Activated CD4-positive, alpha-beta T cell treated with anti-CD3 and anti-CD28 coated beads for 24 hours (primary cell): ENCODE data around the gene IL1R1.

ENCODE experiments used
- DNase-seq, 2 donors: peaks; one replicate each; pipeline ENCODE4 v3.0.0-alpha.2; 2020; ENCODE audit warnings: low read depth in 2 of 2

Gene IL1R1

GRCh38 chr2:102140377-102140776 lies 2.2 kb upstream of the IL1R1 start:
- no peak for DNase-seq

- DNase-seq, result no peak
Measured at GRCh38 chr2:102141011-102141943, 1.3 kb upstream of the IL1R1 start.

GRCh38 chr2:102142829-102143449 lies 393 bp downstream of the IL1R1 start:
- no peak for DNase-seq

- no peak for DNase-seq
Measured at GRCh38 chr2:102143450-102143985, 972 bp downstream of the IL1R1 start.

- no peak for DNase-seq
Measured at GRCh38 chr2:102144128-102144527, 1.6 kb downstream of the IL1R1 start.

- DNase-seq, result no peak
Measured at GRCh38 chr2:102145107-102145506, 2.6 kb downstream of the IL1R1 start.

- DNase-seq, result no peak
Measured at GRCh38 chr2:102145934-102146333, 3.4 kb downstream of the IL1R1 start.

- DNase-seq, result peak; percentile 42 to 48
Measured at GRCh38 chr2:102147935-102148334, 5.4 kb downstream of the IL1R1 start.

- DNase-seq, result no peak
Measured at GRCh38 chr2:102149243-102149642, 6.7 kb downstream of the IL1R1 start.

GRCh38 chr2:102149644-102150455 lies 7.3 kb downstream of the IL1R1 start:
- DNase-seq, result no peak

GRCh38 chr2:102154364-102154763 lies 11.8 kb downstream of the IL1R1 start:
- DNase-seq, result no peak

- DNase-seq, result no peak
Measured at GRCh38 chr2:102154946-102155702, 12.6 kb downstream of the IL1R1 start.

- DNase-seq, result no peak
Measured at GRCh38 chr2:102155703-102156515, 13.4 kb downstream of the IL1R1 start.

GRCh38 chr2:102158011-102158755 lies 15.6 kb downstream of the IL1R1 start:
- no peak for DNase-seq

- DNase-seq, result no peak
Measured at GRCh38 chr2:102159295-102159694, 16.7 kb downstream of the IL1R1 start.

- DNase-seq, result no peak
Measured at GRCh38 chr2:102166189-102166845, 23.8 kb downstream of the IL1R1 start.

GRCh38 chr2:102168026-102168771 lies 25.7 kb downstream of the IL1R1 start:
- DNase-seq, result no peak

- DNase-seq, result no peak
Measured at GRCh38 chr2:102171946-102172345, 29.4 kb downstream of the IL1R1 start.
